Neural cell (in vitro differentiated cells): ENCODE measurements around the gene SGSH. TPM values are rescaled to one million over a fixed set of nuclear protein-coding genes. Genes with fewer than 3 reads are reported as not detected.

Experiments used
- H2AFZ ChIP-seq: fragments of 200-600, 300-800 bp; sonication (generic), shearing (Covaris generic); 2 replicates; pipeline ENCODE4 v1.6.0; 2014; ENCODE audit warnings: low read depth, mild to moderate bottlenecking, antibody characterized with exemption, low read length, moderate library complexity
- H3F3A ChIP-seq: fragments of 200-600 bp; shearing (Covaris generic); 2 replicates; pipeline ENCODE4 v1.6.1; 2016; ENCODE audit warnings: mild to moderate bottlenecking, moderate library complexity, mixed read lengths, antibody characterized with exemption, low read length; ENCODE audit not compliant: insufficient read depth, poor library complexity, severe bottlenecking
- H3K27ac ChIP-seq: fragments of 200-600, 300-800 bp; sonication (generic), shearing (Covaris generic); 2 replicates; pipeline ENCODE4 v1.5.1; 2014; ENCODE audit warnings: mild to moderate bottlenecking, low read length, moderate library complexity
- H3K27me3 ChIP-seq: fragments of 300-800, 200-600 bp; sonication (generic), shearing (Covaris generic); 2 replicates; pipeline ENCODE4 v1.6.0; 2014; ENCODE audit warnings: mild to moderate bottlenecking, low read depth, low read length, moderate library complexity; ENCODE audit not compliant: insufficient read depth
- H3K36me3 ChIP-seq: fragments of 300-800, 200-600 bp; sonication (generic), shearing (Covaris generic); 2 replicates; pipeline ENCODE4 v1.5.1; 2014; ENCODE audit warnings: mild to moderate bottlenecking, antibody characterized with exemption, low read length, moderate library complexity; ENCODE audit not compliant: insufficient read depth
- H3K4me2 ChIP-seq: fragments of 300-800, 200-600 bp; sonication (generic), shearing (Covaris generic); 2 replicates; pipeline ENCODE4 v1.6.0; 2014; ENCODE audit warnings: mild to moderate bottlenecking, low read length
- H3K4me3 ChIP-seq: fragments of 300-800, 200-600 bp; sonication (generic), shearing (Covaris generic); 2 replicates; pipeline ENCODE4 v1.5.1; 2014; ENCODE audit warnings: mild to moderate bottlenecking, low read length, moderate library complexity
- H3K79me2 ChIP-seq: fragments of 200-600 bp; shearing (Covaris generic); replicated peaks from 2 replicates; pipeline ENCODE4 v1.6.0; 2014; ENCODE audit warnings: mild to moderate bottlenecking, low read length, moderate library complexity; ENCODE audit not compliant: insufficient read depth
- H3K9ac ChIP-seq: fragments of 300-800, 200-600 bp; sonication (generic), shearing (Covaris generic); 2 replicates; pipeline ENCODE4 v1.6.1; 2016; ENCODE audit warnings: mild to moderate bottlenecking, low read length, mixed read lengths
- H3K9me2 ChIP-seq: fragments of 200-600 bp; shearing (Covaris generic); 2 replicates; pipeline ENCODE4 v1.6.1; 2016; ENCODE audit warnings: mild to moderate bottlenecking, low read length, mixed read lengths; ENCODE audit not compliant: insufficient read depth
- H3K9me3 ChIP-seq: fragments of 200-600, 300-800 bp; sonication (generic), shearing (Covaris generic); 2 replicates; pipeline ENCODE4 v1.6.1; 2016; ENCODE audit warnings: mild to moderate bottlenecking, mixed run types, low read length, moderate library complexity, mixed read lengths
- H4K20me1 ChIP-seq: fragments of 200-600 bp; shearing (Covaris generic); 2 replicates; pipeline ENCODE4 v1.6.1; 2016; ENCODE audit warnings: mild to moderate bottlenecking, mixed run types; ENCODE audit not compliant: insufficient read depth
- CTCF ChIP-seq: fragments of 450-650 bp; IDR thresholded peaks from 2 replicates; pipeline ENCODE4 v1.5.1; 2014; ENCODE audit warnings: antibody characterized with exemption, mild to moderate bottlenecking, moderate library complexity; ENCODE audit not compliant: poor library complexity, severe bottlenecking
- EP300 ChIP-seq: fragments of 450-650 bp; conservative IDR thresholded peaks from 2 replicates; pipeline ENCODE4 v1.6.1; 2014; ENCODE audit warnings: antibody characterized with exemption, mild to moderate bottlenecking, moderate library complexity; ENCODE audit not compliant: poor library complexity, severe bottlenecking
- EZH2 ChIP-seq: fragments of 200-600, 300-800 bp; shearing (Covaris generic), sonication (generic); IDR thresholded peaks from 2 replicates; pipeline ENCODE4 v1.6.1; 2014; ENCODE audit warnings: antibody characterized with exemption, low read length, borderline replicate concordance, mild to moderate bottlenecking; ENCODE audit not compliant: insufficient read depth, poor library complexity, severe bottlenecking
- MXI1 ChIP-seq: fragments of 450-650 bp; conservative IDR thresholded peaks from 2 replicates; pipeline ENCODE4 v1.6.1; 2014; ENCODE audit warnings: antibody characterized with exemption, mild to moderate bottlenecking; ENCODE audit not compliant: poor library complexity, severe bottlenecking
- POLR2AphosphoS5 ChIP-seq: IDR thresholded peaks from 2 replicates; pipeline ENCODE4 v1.6.1; 2012
- RAD21 ChIP-seq: fragments of 450-650 bp; conservative IDR thresholded peaks from 2 replicates; pipeline ENCODE4 v1.6.1; 2014; ENCODE audit warnings: antibody characterized with exemption, mild to moderate bottlenecking, moderate library complexity
- REST ChIP-seq: IDR thresholded peaks from 2 replicates; pipeline ENCODE4 v1.6.1; 2012; ENCODE audit warnings: borderline replicate concordance
- SMC3 ChIP-seq: fragments of 450-650 bp; conservative IDR thresholded peaks from 2 replicates; pipeline ENCODE4 v1.6.1; 2014; ENCODE audit warnings: antibody characterized with exemption, mild to moderate bottlenecking, moderate library complexity; ENCODE audit not compliant: poor library complexity
- TAF1 ChIP-seq: IDR thresholded peaks from 2 replicates; pipeline ENCODE4 v1.6.1; 2012; ENCODE audit warnings: low read depth
- polyA plus RNA-seq: library from polyadenylated mRNA; depleted of rRNA; stranded (reverse); fragments of >200 nt; gene quantifications from 2 replicates; pipeline ENCODE4 v1.2.3, GENCODE V29; 2014

The SGSH gene
- polyA plus RNA-seq, 1 donor from 2014 or later = 8.0 TPM

- Histone ChIP-seq H3K9me3 (no peaks in the 10 kb centered on the region), H3K36me3 (no peaks in the 10 kb centered on the region), H3K4me2 (no peak overlapping the region), H3K79me2 (no peaks in the 10 kb centered on the region), H3K9ac (no peak overlapping the region), H3F3A (no peaks in the 10 kb centered on the region), H3K27me3 (no peaks in the 10 kb centered on the region), H2AFZ (no peak overlapping the region), H3K4me3 (no peak overlapping the region), H3K27ac (no peak overlapping the region), H3K9me2 (no peaks in the 10 kb centered on the region), H4K20me1 (no peaks in the 10 kb centered on the region)
- TF ChIP-seq MXI1 (no peak), POLR2AphosphoS5 (no peak), REST (no peak), TAF1 (no peak), EZH2 (no peak), SMC3 (no peak), EP300 (no peak), RAD21 (no peak), CTCF (no peak)
Observed at GRCh38 chr17:80210348-80211108, 9.6 kb downstream of the SGSH start.

- H3K9ac ChIP-seq = no peak overlapping the region
- H3F3A ChIP-seq = no peaks in the 10 kb centered on the region
- no peaks in the 10 kb centered on the region for H3K9me3 ChIP-seq
- no peaks in the 10 kb centered on the region for H3K27me3 ChIP-seq
- no peaks in the 10 kb centered on the region for H3K9me2 ChIP-seq
- no peak overlapping the region for H3K27ac ChIP-seq
- no peaks in the 10 kb centered on the region for H3K79me2 ChIP-seq
- H4K20me1 ChIP-seq = no peaks in the 10 kb centered on the region
- TF ChIP-seq POLR2AphosphoS5 = no peak
- no peak for TF ChIP-seq RAD21
- TF ChIP-seq REST = no peak
- TF ChIP-seq CTCF = no peak
- TF ChIP-seq EP300 = no peak
- no peak for TF ChIP-seq TAF1
- TF ChIP-seq EZH2 = no peak
- H2AFZ ChIP-seq = no peak overlapping the region
- no peak overlapping the region for H3K4me3 ChIP-seq
- no peaks in the 10 kb centered on the region for H3K36me3 ChIP-seq
- H3K4me2 ChIP-seq = no peak overlapping the region
Observed at GRCh38 chr17:80209765-80210164, 10.4 kb downstream of the SGSH start.
